Ovary (tissue), 9 donors: Measurements from ENCODE around the gene SHB. TPM values are rescaled to one million over a fixed set of nuclear protein-coding genes. Genes with fewer than 3 reads are reported as not detected.

ENCODE experiments used
- DNase-seq, 5 donors: peaks; one replicate each; pipeline ENCODE4 v3.0.0-alpha.2; 2019 to 2020
- H3K27ac ChIP-seq, 2 donors: fragments of 200-600 bp; one replicate each; pipeline versions ENCODE4 v1.5.1 to v1.8.0; 2019 to 2022
- H3K27me3 ChIP-seq: fragments of 200-600 bp; one replicate; pipeline ENCODE4 v1.8.0; 2022
- H3K36me3 ChIP-seq: fragments of 200-600 bp; sonication (generic); one replicate; pipeline ENCODE4 v1.5.1; 2019
- H3K4me1 ChIP-seq: one replicate; pipeline ENCODE4 v1.8.1; 2013; ENCODE audit warnings: mild to moderate bottlenecking, moderate library complexity; ENCODE audit not compliant: insufficient read depth
- H3K4me3 ChIP-seq: fragments of 200-600 bp; sonication (generic); one replicate; pipeline ENCODE4 v1.5.1; 2017
- H3K9me3 ChIP-seq, 2 donors: fragments of 200-600 bp in 1 of 2; sonication (generic) in 1 of 2; one replicate each; pipeline versions ENCODE4 v1.5.1 to v1.8.1; 2013 to 2019; ENCODE audit warnings: mild to moderate bottlenecking in 1 of 2, moderate library complexity in 1 of 2
- CTCF ChIP-seq, 3 donors: fragments of 450-650 bp in 2 of 3; fragments of 200-600 bp in 1 of 3; IDR thresholded peaks; one replicate each; pipeline versions ENCODE4 v1.5.1 to v1.8.0; 2016 to 2022; ENCODE audit warnings: antibody characterized with exemption in 3 of 3, mild to moderate bottlenecking in 1 of 3
- EP300 ChIP-seq: sonication (generic); formaldehyde crosslinking; IDR thresholded peaks from one replicate; pipeline ENCODE4 v1.6.1; 2017; ENCODE audit warnings: antibody characterized with exemption
- POLR2A ChIP-seq: fragments of 450-650 bp; IDR thresholded peaks from one replicate; pipeline ENCODE4 v1.6.1; 2017; ENCODE audit warnings: antibody characterized with exemption, mild to moderate bottlenecking, moderate library complexity
- WGBS, 3 donors: extraction: QIAGEN DNeasy Blood & Tissue Kit in 1 of 3; methylation state at CpG; one replicate each; pipeline versions ENCODE4 v1.1.5 to v1.1.7; 2013 to 2017; 5-methylcytosine and 5-hydroxymethylcytosine counted together
- intact Hi-C, 4 donors: fragments of 100-400 bp; cut with DNase I; formaldehyde crosslinking; loops; one replicate each; pipeline versions ENCODE4 v1.11.0 to v1.15.1; 2022 to 2023
- polyA plus RNA-seq, 2 donors: library from polyadenylated mRNA; stranded (reverse); fragments of 200-250 nt in 1 of 2; fragments of 350-450 nt in 1 of 2; fragmentation: Illumina TruSeq in 1 of 2; extraction: RNeasy Lipid Tissue Mini Kit (QIAGEN cat#74804) in 1 of 2; gene quantifications; one replicate each; pipeline ENCODE4 v1.2.3, GENCODE V29; 2013 to 2014
- total RNA-seq, 7 donors: library from RNA; depleted of rRNA in 2 of 7; stranded (reverse); fragments of >200 nt in 2 of 7; fragmentation: NEBNext Ultra II Directional in 3 of 7; extraction: Animal tissue kit (Norgen Biotek cat#: 25700) in 3 of 7; gene quantifications; one replicate each; pipeline versions ENCODE4 v1.1.0 to v1.2.4, GENCODE V29; 2016 to 2023
- donor health status: DM: no; HTN: no; CAD: no; lungs with moderate emphysema.
- donor health status: DM: no; HTN: no; CAD: no.
- donor health status: Bipolar disorder and iron deficiency.
- donor health status: DM: yes; HTN: yes; CAD: no.
- donor health status: DM: no; HTN: no; CAD: no.
- donor health status: DM: yes; HTN: yes; CAD: no.

SHB gene
- total and polyA plus RNA-seq, 9 donors = 3.5 to 23.8 (median 9.0) TPM

- no peaks in the 10 kb centered on the region for H3K27me3 ChIP-seq
- H3K4me3 ChIP-seq = no peak overlapping the region
- no peaks in the 10 kb centered on the region for H3K9me3 ChIP-seq
- WGBS, 3 donors = 75 to 83% (median 79%) methylated on average over 8 of the region's 8 CpGs
- no peaks in the 10 kb centered on the region for H3K36me3 ChIP-seq
- no peaks in the 10 kb centered on the region for H3K4me1 ChIP-seq
- no peak overlapping the region for H3K27ac ChIP-seq
- TF ChIP-seq EP300 (no peak), POLR2A (no peak), CTCF (IDR thresholded peaks at IDR 0.05) (no peak)
- intact Hi-C loops = no loop called here
- no peak for DNase-seq
Observed at GRCh38 chr9:38003230-38003629, 65.8 kb downstream of the SHB start.

GRCh38 chr9:38001430-38001829 is 67.6 kb downstream of the SHB start:
- no peaks in the 10 kb centered on the region for H3K4me1 ChIP-seq
- WGBS, 3 donors = 90 to 95% (median 90%) methylated on average over 7 of the region's 7 CpGs
- H3K27ac ChIP-seq = no peak overlapping the region
- no peaks in the 10 kb centered on the region for H3K36me3 ChIP-seq
- no peaks in the 10 kb centered on the region for H3K27me3 ChIP-seq
- H3K4me3 ChIP-seq = no peak overlapping the region
- no peak for DNase-seq
- H3K9me3 ChIP-seq = no peaks in the 10 kb centered on the region
- intact Hi-C loops = no loop called here
- TF ChIP-seq POLR2A (no peak), EP300 (no peak), CTCF (IDR thresholded peaks at IDR 0.05) (no peak)

- Histone ChIP-seq H3K27ac (no peak overlapping the region), H3K9me3 (no peaks in the 10 kb centered on the region), H3K36me3 (no peaks in the 10 kb centered on the region), H3K27me3 (no peaks in the 10 kb centered on the region), H3K4me1 (no peaks in the 10 kb centered on the region), H3K4me3 (no peak overlapping the region)
- WGBS, 3 donors = 91 to 97% (median 92%) methylated on average over 5 of the region's 5 CpGs
- intact Hi-C loops = no loop called here
- TF ChIP-seq CTCF (IDR thresholded peaks at IDR 0.05) = no peak
- no peak for TF ChIP-seq POLR2A
- no peak for TF ChIP-seq EP300
- no peak for DNase-seq
Observed at GRCh38 chr9:38000735-38001134, 68.3 kb downstream of the SHB start.

GRCh38 chr9:38000332-38000731 is 68.7 kb downstream of the SHB start:
- 86 to 93% (median 92%) methylated on average over 4 to 9 of the region's 9 CpGs for WGBS, 3 donors
- TF ChIP-seq POLR2A = no peak
- TF ChIP-seq CTCF (IDR thresholded peaks at IDR 0.05) = no peak
- no peak for TF ChIP-seq EP300
- Histone ChIP-seq H3K36me3 (no peaks in the 10 kb centered on the region), H3K27ac (no peak overlapping the region), H3K4me1 (no peaks in the 10 kb centered on the region), H3K27me3 (no peaks in the 10 kb centered on the region), H3K9me3 (no peaks in the 10 kb centered on the region), H3K4me3 (no peak overlapping the region)
- no peak for DNase-seq
- intact Hi-C loops = no loop called here
